Left renal pelvis (tissue), 4 donors: ENCODE data around the gene DPH7. TPM values are rescaled to one million over a fixed set of nuclear protein-coding genes. Genes with fewer than 3 reads are reported as not detected.
"Not testable (repeated sequence)": the region's sequence is repeated elsewhere in the genome, so short reads cannot be mapped to it uniquely, and the experiment has no call there.

ENCODE experiments used
- DNase-seq, 4 donors: peaks; one replicate each; pipeline ENCODE4 v3.0.0-alpha.2; 2013; ENCODE audit warnings: low read depth in 4 of 4, low spot score in 3 of 4
- polyA plus RNA-seq, 4 donors: library from polyadenylated mRNA; unstranded; fragments of 120-200 nt; gene quantifications; one replicate each; pipeline ENCODE4 v1.2.1, GENCODE V29; 2013; ENCODE audit not compliant: insufficient read length in 4 of 4

DPH7 gene
- 10 to 100 TPM; 35.3 to 69.8 (median 41.6) TPM for polyA plus RNA-seq

GRCh38 chr9:137578518-137579258 is at the start of gene DPH7:
TSS of gene DPH7 (minus strand) at chr9:137578925. CDS start at chr9:137578777, 148 bp downstream.
- DNase-seq = peak; percentile 60 to 84 (median 82)

GRCh38 chr9:137627406-137627805 is 48.7 kb upstream of the DPH7 start:
- not testable (repeated sequence) for DNase-seq

- no peak for DNase-seq
Observed at GRCh38 chr9:137626464-137626863, 47.7 kb upstream of the DPH7 start.

GRCh38 chr9:137622211-137622610 is 43.5 kb upstream of the DPH7 start:
- not testable (repeated sequence) for DNase-seq

GRCh38 chr9:137621131-137621757 is 42.5 kb upstream of the DPH7 start:
- no peak for DNase-seq

- DNase-seq = no peak
Observed at GRCh38 chr9:137620581-137620980, 41.9 kb upstream of the DPH7 start.

GRCh38 chr9:137620048-137620405 is 41.3 kb upstream of the DPH7 start:
- DNase-seq = no peak

GRCh38 chr9:137619240-137620047 is 40.7 kb upstream of the DPH7 start:
- DNase-seq = no peak

GRCh38 chr9:137618105-137619067 is 39.7 kb upstream of the DPH7 start, which contains the start of gene EHMT1:
TSS of gene EHMT1 (plus strand) at chr9:137619005. CDS start at chr9:137619029, 24 bp downstream.
- DNase-seq = peak; percentile 57 to 80 (median 78)

GRCh38 chr9:137615387-137615871 is 36.7 kb upstream of the DPH7 start:
- no peak for DNase-seq

- DNase-seq = no peak
Observed at GRCh38 chr9:137614631-137615386, 36.1 kb upstream of the DPH7 start.

GRCh38 chr9:137613738-137614523 is 35.2 kb upstream of the DPH7 start:
- no peak for DNase-seq

- no peak for DNase-seq
Observed at GRCh38 chr9:137613259-137613658, 34.5 kb upstream of the DPH7 start.

GRCh38 chr9:137612741-137613142 is 34.0 kb upstream of the DPH7 start:
- no peak for DNase-seq

- no peak for DNase-seq
Observed at GRCh38 chr9:137611623-137612609, 33.2 kb upstream of the DPH7 start.

GRCh38 chr9:137610944-137611343 is 32.2 kb upstream of the DPH7 start:
- no peak for DNase-seq

- no peak for DNase-seq
Observed at GRCh38 chr9:137607141-137607857, 28.6 kb upstream of the DPH7 start.
